ENCODE results near the gene NTHL1.

NTHL1 gene

DNA sequence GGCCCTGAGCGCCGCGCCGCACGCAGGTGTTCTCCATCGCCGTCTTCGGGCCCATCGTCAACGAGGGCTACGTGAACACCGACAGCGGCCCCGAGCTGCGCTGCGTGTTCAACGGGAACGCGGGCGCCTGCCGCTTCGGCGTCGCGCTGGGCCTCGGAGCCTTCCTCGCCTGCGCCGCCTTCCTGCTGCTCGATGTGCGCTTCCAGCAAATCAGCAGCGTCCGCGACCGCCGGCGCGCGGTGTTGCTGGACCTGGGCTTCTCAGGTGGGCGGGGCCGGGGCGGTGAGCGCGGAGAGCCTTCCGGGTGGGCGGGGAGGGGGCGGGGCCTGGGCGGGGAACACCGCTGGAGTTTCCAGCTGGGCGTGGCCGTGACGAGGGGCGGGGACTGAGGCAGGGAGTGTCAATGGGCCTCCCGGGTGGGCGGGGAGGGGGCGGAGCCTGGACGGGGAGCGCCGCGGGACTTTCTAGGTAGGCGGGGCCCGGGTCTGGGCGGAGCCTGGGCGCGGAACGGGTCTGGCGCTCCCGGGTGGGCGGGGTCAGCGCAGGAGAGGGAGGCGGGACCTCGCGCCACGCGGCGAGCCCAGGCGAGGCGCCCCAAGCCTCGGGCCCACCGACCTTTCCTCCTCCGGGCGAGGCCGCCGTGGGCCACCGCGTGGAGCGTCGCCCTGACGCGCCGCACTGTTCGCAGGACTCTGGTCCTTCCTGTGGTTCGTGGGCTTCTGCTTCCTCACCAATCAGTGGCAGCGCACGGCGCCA, 55.5 kb downstream of the NTHL1 start:
- DNase-seq (ENCODE audit: low read depth), result peak; percentile 74

DNA sequence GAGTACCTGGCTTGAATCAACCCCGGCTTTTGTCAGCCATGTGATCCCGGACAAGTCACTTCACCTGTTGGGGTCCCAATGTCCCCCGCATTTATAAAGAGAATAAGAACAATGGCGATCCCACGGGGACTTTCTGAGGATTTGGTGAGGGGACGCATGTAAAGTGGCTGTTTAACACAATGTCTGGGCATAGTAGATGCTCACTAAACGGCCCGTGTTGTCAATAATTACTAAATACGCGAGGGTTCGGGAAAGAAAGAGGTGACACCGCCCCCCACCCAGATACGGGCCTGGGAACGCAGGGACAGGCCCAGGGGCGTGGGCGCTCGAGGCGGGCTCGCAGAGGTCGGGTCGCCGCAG, 56.1 kb downstream of the NTHL1 start:
- no peak for DNase-seq (ENCODE audit: low read depth)

DNA sequence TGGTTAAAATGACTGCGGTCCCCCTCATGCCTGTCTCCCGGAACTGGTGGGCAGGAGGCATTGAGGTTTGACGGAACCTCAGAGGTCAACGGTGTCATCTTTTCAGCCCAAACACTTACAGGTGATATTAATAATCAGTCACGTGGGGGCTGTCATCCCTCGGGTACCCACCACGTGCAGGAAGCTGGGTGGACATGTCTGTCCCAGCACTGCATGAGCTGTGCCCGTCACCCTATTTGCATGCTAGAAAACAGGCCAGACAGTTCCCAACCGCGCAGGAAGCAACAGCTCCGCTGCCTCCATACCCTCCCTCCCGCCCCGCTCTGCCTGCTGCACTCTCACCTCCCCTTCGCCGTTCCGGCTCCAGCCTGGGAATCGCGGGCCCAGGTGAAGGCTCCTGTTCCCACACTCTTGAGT, 56.5 kb downstream of the NTHL1 start:
- no peak for DNase-seq (ENCODE audit: low read depth)

DNA sequence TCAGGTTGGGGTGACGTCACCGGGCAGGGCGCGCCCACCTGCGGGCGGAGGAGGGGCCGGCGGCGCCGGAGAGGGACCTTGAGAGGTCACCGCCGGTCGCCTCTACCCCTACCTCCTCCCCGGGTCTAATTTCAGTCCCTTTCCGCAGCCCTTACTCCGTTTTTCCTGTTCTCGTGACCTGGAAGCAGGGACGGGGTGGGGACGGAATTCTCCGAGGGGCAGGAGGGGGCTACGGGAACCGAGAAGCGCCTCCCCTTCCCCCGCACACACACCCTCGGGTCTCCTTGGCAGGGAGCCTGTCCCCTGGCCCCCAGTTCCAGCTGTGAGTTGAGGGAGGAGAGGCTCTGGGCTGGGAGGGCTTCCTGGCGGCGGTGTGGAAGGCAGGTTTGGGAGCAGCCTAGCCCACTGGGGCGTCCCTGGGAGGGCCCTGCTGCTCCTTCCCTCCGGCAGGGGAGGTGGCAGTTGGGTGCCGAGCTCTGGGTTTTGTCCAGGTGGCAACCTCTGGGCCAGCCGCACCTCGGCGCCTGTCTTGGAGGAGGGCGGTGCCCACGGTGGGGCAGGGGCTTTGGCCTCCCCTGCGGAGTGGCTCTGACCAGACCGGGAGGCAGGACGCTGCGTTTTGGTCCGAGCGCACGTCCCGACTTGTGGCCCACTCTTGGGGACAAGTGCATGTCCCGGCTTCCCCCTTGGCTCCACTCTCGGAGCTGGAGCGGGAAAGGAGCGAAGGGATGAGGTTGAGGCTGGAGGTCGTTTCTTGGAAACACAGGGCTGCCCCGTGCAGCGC, 57.1 kb downstream of the NTHL1 start:
- no peak for DNase-seq (ENCODE audit: low read depth)

DNA sequence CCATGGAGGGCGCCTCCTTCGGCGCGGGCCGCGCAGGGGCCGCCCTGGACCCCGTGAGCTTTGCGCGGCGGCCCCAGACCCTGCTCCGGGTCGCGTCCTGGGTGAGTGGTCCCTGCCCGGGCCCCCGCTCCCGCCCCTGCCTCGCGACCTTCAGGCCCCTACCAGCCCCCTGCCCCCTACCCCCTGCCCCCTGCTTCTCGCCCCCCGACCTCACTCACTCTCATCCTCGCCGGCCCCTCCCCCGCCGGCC, 57.6 kb downstream of the NTHL1 start:
- DNase-seq (ENCODE audit: low read depth), result no peak
